IPS DF 4.7 (cell line): ENCODE measurements around the gene VPS72.

Source experiments
- DNase-seq: peaks from one replicate; pipeline ENCODE4 v3.0.0-alpha.2; 2013; ENCODE audit warnings: low spot score; ENCODE audit errors: extremely low read depth

The VPS72 gene

GRCh38 chr1:151145304-151146071, 44.5 kb downstream of the VPS72 start:
- DNase-seq: no peak

DNA sequence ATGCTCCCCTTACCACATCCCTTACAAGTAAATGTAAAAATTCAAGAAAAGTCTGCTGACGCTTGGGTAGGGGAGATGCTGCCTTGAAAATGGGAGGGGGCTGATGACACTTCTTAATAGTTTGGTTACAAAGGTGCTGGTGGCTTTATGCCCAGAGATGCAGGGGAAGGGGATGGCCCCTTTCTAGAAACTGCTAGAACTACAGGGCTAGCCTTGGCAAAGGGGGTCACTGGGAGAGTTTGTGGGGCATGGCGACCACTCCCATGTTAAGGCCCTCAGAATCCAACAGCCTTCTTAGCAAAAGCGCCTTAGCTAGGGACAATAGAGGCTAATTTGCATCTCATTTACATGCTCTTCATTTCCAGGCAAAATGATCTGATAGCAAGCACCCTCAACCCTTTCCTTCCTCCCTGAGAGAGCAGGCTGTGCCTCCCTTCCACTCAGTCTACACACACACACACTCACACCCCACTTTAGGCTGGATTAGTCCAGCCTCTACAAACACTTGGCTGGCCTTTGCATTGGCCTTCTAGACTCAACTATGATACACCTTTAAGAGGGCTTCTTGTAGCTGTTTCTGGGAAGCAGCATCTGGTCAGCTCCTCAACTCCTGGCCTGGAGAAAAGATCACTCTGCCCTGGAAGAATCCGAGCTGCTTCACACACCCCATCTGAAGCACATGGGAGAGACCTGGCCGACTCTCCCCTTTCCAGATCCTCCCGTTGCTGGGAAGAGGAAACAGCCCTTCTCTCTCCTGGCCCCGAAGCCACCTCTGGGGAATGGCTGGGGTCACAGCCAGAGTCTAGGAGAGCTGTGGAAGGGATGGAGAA, 45.3 kb downstream of the VPS72 start:
- no peak for DNase-seq

DNA sequence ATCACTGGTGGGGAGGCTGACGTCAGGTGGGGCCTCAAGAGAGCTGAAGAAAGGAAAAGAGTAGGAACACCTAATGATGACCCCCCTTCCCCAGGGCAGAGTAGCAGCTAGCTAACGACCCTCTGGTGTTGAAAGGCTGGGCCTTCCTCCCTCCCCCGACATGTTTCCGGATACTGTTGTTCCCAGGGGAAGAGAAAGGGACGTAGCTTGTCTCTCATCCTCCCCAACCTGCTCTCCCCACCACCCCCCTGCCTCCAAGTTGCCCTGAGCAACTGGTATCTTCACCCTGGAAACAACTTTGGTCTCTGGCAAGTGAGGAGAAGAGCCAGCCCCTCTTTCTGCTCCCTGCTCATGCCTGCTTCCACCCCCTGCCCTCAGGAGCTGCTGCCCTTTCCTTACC, 46.0 kb downstream of the VPS72 start:
- DNase-seq: no peak

- no peak for DNase-seq
These were observed 47.0 kb downstream of the VPS72 start for GRCh38 chr1:151143057-151143435.

- no peak for DNase-seq
These were observed 47.5 kb downstream of the VPS72 start for GRCh38 chr1:151142411-151143056.

GRCh38 chr1:151137789-151138188, 52.2 kb downstream of the VPS72 start:
- no peak for DNase-seq

- DNase-seq: no peak
These were observed 54.3 kb downstream of the VPS72 start for GRCh38 chr1:151135433-151136385.

DNA sequence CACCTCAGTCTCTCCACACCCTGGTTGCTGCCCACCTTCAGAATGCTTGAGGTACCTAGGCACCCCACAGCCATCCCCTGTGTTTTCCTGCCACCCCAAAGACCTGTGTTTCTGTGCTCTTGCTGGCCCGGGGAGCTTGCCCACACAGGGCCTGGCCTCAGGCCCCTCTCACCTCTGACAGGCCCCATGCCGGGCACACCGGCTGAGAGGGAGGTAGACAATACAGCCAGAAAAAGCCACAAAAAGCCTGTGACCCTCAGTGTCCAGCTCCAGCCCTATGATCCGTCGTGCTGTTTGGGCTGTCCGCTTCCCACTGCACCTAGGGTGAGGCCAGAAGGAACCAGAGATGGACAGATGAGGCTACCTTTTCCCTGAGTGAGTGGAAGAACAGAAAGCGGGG, 55.0 kb downstream of the VPS72 start:
- no peak for DNase-seq

- no peak for DNase-seq
These were observed 55.6 kb downstream of the VPS72 start for GRCh38 chr1:151134396-151134795.

DNA sequence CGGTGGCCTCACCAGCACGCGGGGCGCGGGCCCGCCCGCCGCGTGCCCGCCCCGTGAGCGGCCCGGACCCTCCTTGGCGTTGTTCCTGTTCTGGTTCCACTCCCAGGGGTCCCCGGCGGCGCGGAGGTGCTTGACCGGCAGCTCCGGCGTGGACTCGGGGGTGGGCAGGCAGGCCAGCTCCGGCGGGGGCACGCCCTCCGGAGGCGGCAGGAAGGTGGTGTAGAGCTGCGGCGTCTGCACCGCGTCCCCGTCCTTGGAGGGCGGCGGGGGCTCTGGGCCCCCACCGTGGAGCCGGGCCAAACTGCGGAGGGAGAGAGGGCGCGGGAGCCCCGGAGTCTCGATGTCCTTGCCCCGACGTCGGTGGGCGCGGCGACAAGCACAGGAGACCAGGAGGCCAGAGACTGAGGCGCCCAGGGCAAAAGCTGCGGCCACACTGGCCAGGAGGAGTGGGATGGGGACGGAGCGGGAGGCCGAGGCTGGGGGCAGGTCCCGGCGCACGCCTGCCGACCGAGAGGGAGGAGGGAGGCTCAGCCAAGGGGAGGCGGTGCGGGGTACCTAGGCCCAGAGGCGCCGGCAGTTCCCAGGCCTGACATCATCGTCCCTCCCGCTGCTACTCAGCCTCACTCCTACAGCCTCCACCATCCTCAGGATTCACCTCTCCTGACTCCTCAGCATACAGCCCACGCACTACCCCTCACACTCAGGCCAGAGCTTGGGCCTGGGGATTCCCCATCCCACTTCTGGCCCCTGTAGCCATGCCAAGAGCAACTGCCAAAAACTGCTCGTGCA, 56.8 kb downstream of the VPS72 start:
- DNase-seq: no peak

GRCh38 chr1:151132335-151133017, 57.5 kb downstream of the VPS72 start:
- DNase-seq: no peak

GRCh38 chr1:151131701-151132334, 58.2 kb downstream of the VPS72 start:
- DNase-seq: no peak

- peak; percentile 75 for DNase-seq
These were observed 58.9 kb downstream of the VPS72 start for GRCh38 chr1:151130987-151131586.

DNA sequence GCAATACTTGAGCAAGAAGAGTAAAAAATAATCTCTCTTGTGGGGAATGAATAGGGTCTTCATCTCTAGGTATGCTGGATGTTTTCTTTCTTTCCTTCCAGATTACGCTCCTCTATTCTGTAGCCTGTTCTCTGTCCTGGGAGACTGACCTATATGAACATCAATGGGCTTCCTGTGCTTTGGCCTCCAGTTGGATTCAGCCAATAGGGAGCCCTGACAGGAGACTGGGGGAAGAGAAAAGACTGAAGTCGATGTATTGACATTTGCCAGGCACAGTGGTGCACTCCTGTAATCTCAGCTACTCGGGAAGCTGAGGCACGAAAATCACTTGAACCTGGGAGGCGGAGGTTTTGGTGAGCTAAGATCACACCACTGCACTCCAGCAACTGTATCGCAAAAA, 61.2 kb downstream of the VPS72 start:
- DNase-seq: no peak
